Neural cell (in vitro differentiated cells): Measurements from ENCODE around the gene YY1AP1. TPM values are rescaled to one million over a fixed set of nuclear protein-coding genes. Genes with fewer than 3 reads are reported as not detected.
A peak's percentile ranks its signal among the peaks of the same experiment; 100 is the strongest.
"Not testable (repeated sequence)": the region's sequence is repeated elsewhere in the genome, so short reads cannot be mapped to it uniquely, and the experiment has no call there.

Source experiments
- H2AFZ ChIP-seq: fragments of 200-600, 300-800 bp; sonication (generic), shearing (Covaris generic); 2 replicates; pipeline ENCODE4 v1.6.0; 2014; ENCODE audit warnings: low read depth, mild to moderate bottlenecking, antibody characterized with exemption, low read length, moderate library complexity
- H3F3A ChIP-seq: fragments of 200-600 bp; shearing (Covaris generic); 2 replicates; pipeline ENCODE4 v1.6.1; 2016; ENCODE audit warnings: mild to moderate bottlenecking, moderate library complexity, mixed read lengths, antibody characterized with exemption, low read length; ENCODE audit not compliant: insufficient read depth, poor library complexity, severe bottlenecking
- H3K27ac ChIP-seq: fragments of 200-600, 300-800 bp; sonication (generic), shearing (Covaris generic); 2 replicates; pipeline ENCODE4 v1.5.1; 2014; ENCODE audit warnings: mild to moderate bottlenecking, low read length, moderate library complexity
- H3K27me3 ChIP-seq: fragments of 300-800, 200-600 bp; sonication (generic), shearing (Covaris generic); 2 replicates; pipeline ENCODE4 v1.6.0; 2014; ENCODE audit warnings: mild to moderate bottlenecking, low read depth, low read length, moderate library complexity; ENCODE audit not compliant: insufficient read depth
- H3K36me3 ChIP-seq: fragments of 300-800, 200-600 bp; sonication (generic), shearing (Covaris generic); 2 replicates; pipeline ENCODE4 v1.5.1; 2014; ENCODE audit warnings: mild to moderate bottlenecking, antibody characterized with exemption, low read length, moderate library complexity; ENCODE audit not compliant: insufficient read depth
- H3K4me2 ChIP-seq: fragments of 300-800, 200-600 bp; sonication (generic), shearing (Covaris generic); 2 replicates; pipeline ENCODE4 v1.6.0; 2014; ENCODE audit warnings: mild to moderate bottlenecking, low read length
- H3K4me3 ChIP-seq: fragments of 300-800, 200-600 bp; sonication (generic), shearing (Covaris generic); 2 replicates; pipeline ENCODE4 v1.5.1; 2014; ENCODE audit warnings: mild to moderate bottlenecking, low read length, moderate library complexity
- H3K79me2 ChIP-seq: fragments of 200-600 bp; shearing (Covaris generic); replicated peaks from 2 replicates; pipeline ENCODE4 v1.6.0; 2014; ENCODE audit warnings: mild to moderate bottlenecking, low read length, moderate library complexity; ENCODE audit not compliant: insufficient read depth
- H3K9ac ChIP-seq: fragments of 300-800, 200-600 bp; sonication (generic), shearing (Covaris generic); 2 replicates; pipeline ENCODE4 v1.6.1; 2016; ENCODE audit warnings: mild to moderate bottlenecking, low read length, mixed read lengths
- H3K9me2 ChIP-seq: fragments of 200-600 bp; shearing (Covaris generic); 2 replicates; pipeline ENCODE4 v1.6.1; 2016; ENCODE audit warnings: mild to moderate bottlenecking, low read length, mixed read lengths; ENCODE audit not compliant: insufficient read depth
- H3K9me3 ChIP-seq: fragments of 200-600, 300-800 bp; sonication (generic), shearing (Covaris generic); 2 replicates; pipeline ENCODE4 v1.6.1; 2016; ENCODE audit warnings: mild to moderate bottlenecking, mixed run types, low read length, moderate library complexity, mixed read lengths
- H4K20me1 ChIP-seq: fragments of 200-600 bp; shearing (Covaris generic); 2 replicates; pipeline ENCODE4 v1.6.1; 2016; ENCODE audit warnings: mild to moderate bottlenecking, mixed run types; ENCODE audit not compliant: insufficient read depth
- CTCF ChIP-seq: fragments of 450-650 bp; IDR thresholded peaks from 2 replicates; pipeline ENCODE4 v1.5.1; 2014; ENCODE audit warnings: antibody characterized with exemption, mild to moderate bottlenecking, moderate library complexity; ENCODE audit not compliant: poor library complexity, severe bottlenecking
- EP300 ChIP-seq: fragments of 450-650 bp; conservative IDR thresholded peaks from 2 replicates; pipeline ENCODE4 v1.6.1; 2014; ENCODE audit warnings: antibody characterized with exemption, mild to moderate bottlenecking, moderate library complexity; ENCODE audit not compliant: poor library complexity, severe bottlenecking
- EZH2 ChIP-seq: fragments of 200-600, 300-800 bp; shearing (Covaris generic), sonication (generic); IDR thresholded peaks from 2 replicates; pipeline ENCODE4 v1.6.1; 2014; ENCODE audit warnings: antibody characterized with exemption, low read length, borderline replicate concordance, mild to moderate bottlenecking; ENCODE audit not compliant: insufficient read depth, poor library complexity, severe bottlenecking
- MXI1 ChIP-seq: fragments of 450-650 bp; conservative IDR thresholded peaks from 2 replicates; pipeline ENCODE4 v1.6.1; 2014; ENCODE audit warnings: antibody characterized with exemption, mild to moderate bottlenecking; ENCODE audit not compliant: poor library complexity, severe bottlenecking
- POLR2AphosphoS5 ChIP-seq: IDR thresholded peaks from 2 replicates; pipeline ENCODE4 v1.6.1; 2012
- RAD21 ChIP-seq: fragments of 450-650 bp; conservative IDR thresholded peaks from 2 replicates; pipeline ENCODE4 v1.6.1; 2014; ENCODE audit warnings: antibody characterized with exemption, mild to moderate bottlenecking, moderate library complexity
- REST ChIP-seq: IDR thresholded peaks from 2 replicates; pipeline ENCODE4 v1.6.1; 2012; ENCODE audit warnings: borderline replicate concordance
- SMC3 ChIP-seq: fragments of 450-650 bp; conservative IDR thresholded peaks from 2 replicates; pipeline ENCODE4 v1.6.1; 2014; ENCODE audit warnings: antibody characterized with exemption, mild to moderate bottlenecking, moderate library complexity; ENCODE audit not compliant: poor library complexity
- TAF1 ChIP-seq: IDR thresholded peaks from 2 replicates; pipeline ENCODE4 v1.6.1; 2012; ENCODE audit warnings: low read depth
- polyA plus RNA-seq: library from polyadenylated mRNA; depleted of rRNA; stranded (reverse); fragments of >200 nt; gene quantifications from 2 replicates; pipeline ENCODE4 v1.2.3, GENCODE V29; 2014

The YY1AP1 gene
- polyA plus RNA-seq, 1 donor from 2014 or later, result 44.0 TPM

- TF ChIP-seq REST, result no peak
- TF ChIP-seq POLR2AphosphoS5, result peak; percentile 61
- TF ChIP-seq CTCF, result no peak
- peak; percentile 88 for TF ChIP-seq EP300
- H3K79me2 ChIP-seq, result no peaks in the 10 kb centered on the region
- peak overlapping the region; percentile 95 for H3K27ac ChIP-seq
- peak overlapping the region; percentile 53 for H3K9ac ChIP-seq
- H3K36me3 ChIP-seq, result no peaks in the 10 kb centered on the region
- H4K20me1 ChIP-seq, result no peaks in the 10 kb centered on the region
- peak overlapping the region; percentile 46 for H3K4me3 ChIP-seq
- H2AFZ ChIP-seq, result no peak overlapping the region
- H3K27me3 ChIP-seq, result no peaks in the 10 kb centered on the region
- H3K9me3 ChIP-seq, result no peaks in the 10 kb centered on the region
- H3K9me2 ChIP-seq, result no peaks in the 10 kb centered on the region
- H3K4me2 ChIP-seq, result peak overlapping the region; percentile 15
- H3F3A ChIP-seq, result peaks cover 11% of the 10 kb centered on the region
Measured at GRCh38 chr1:155715777-155716176, 27.2 kb upstream of the YY1AP1 start.

GRCh38 chr1:155715056-155715455 is 26.5 kb upstream of the YY1AP1 start:
- H4K20me1 ChIP-seq, H3K9me3 ChIP-seq, H3K4me2 ChIP-seq, H2AFZ ChIP-seq, H3K79me2 ChIP-seq, H3K27me3 ChIP-seq, H3K36me3 ChIP-seq, H3K9me2 ChIP-seq: not testable (repeated sequence)
- H3K9ac ChIP-seq, result peak overlapping the region; percentile 53
- peak overlapping the region; percentile 95 for H3K27ac ChIP-seq
- H3K4me3 ChIP-seq, result peak overlapping the region; percentile 46
- H3F3A ChIP-seq, result peaks cover 11% of the 10 kb centered on the region

- Histone ChIP-seq H3F3A (peaks cover 11% of the 10 kb centered on the region), H3K4me2 (no peak overlapping the region), H3K36me3 (no peaks in the 10 kb centered on the region), H3K9me3 (no peaks in the 10 kb centered on the region), H3K27me3 (no peaks in the 10 kb centered on the region), H3K4me3 (no peak overlapping the region), H3K9me2 (no peaks in the 10 kb centered on the region), H2AFZ (no peak overlapping the region), H3K9ac (no peak overlapping the region), H4K20me1 (no peaks in the 10 kb centered on the region), H3K79me2 (peaks cover 9% of the 10 kb centered on the region), H3K27ac (no peak overlapping the region)
- TF ChIP-seq CTCF (no peak), POLR2AphosphoS5 (no peak), TAF1 (no peak), RAD21 (no peak), SMC3 (no peak), EP300 (no peak), MXI1 (no peak), REST (no peak), EZH2 (no peak)
Measured at GRCh38 chr1:155713075-155713474, 24.5 kb upstream of the YY1AP1 start.
